Measurements from ENCODE around the gene KCNA1.

The KCNA1 gene

GRCh38 chr12:4910502-4911315, 1.0 kb downstream of the KCNA1 start:
- in situ Hi-C loops (cut with MboI; ENCODE audit: low sequenced_read_pairs): no loop called here

- in situ Hi-C loops (cut with MboI; ENCODE audit: low sequenced_read_pairs): no loop called here
Observed at GRCh38 chr12:4911316-4911994, 1.8 kb downstream of the KCNA1 start.

- in situ Hi-C loops (cut with MboI; ENCODE audit: low sequenced_read_pairs): no loop called here
Observed at GRCh38 chr12:4914720-4915119, 5.0 kb downstream of the KCNA1 start.

- in situ Hi-C loops (cut with MboI; ENCODE audit: low sequenced_read_pairs): no loop called here
Observed at GRCh38 chr12:4915752-4916151, 6.0 kb downstream of the KCNA1 start.

GRCh38 chr12:4918950-4919660, 9.4 kb downstream of the KCNA1 start:
- in situ Hi-C loops (cut with MboI; ENCODE audit: low sequenced_read_pairs): no loop called here

GRCh38 chr12:4932576-4932975, 22.9 kb downstream of the KCNA1 start:
- in situ Hi-C loops (cut with MboI; ENCODE audit: low sequenced_read_pairs): no loop called here

GRCh38 chr12:4933411-4933810, 23.7 kb downstream of the KCNA1 start:
- in situ Hi-C loops (cut with MboI; ENCODE audit: low sequenced_read_pairs): no loop called here

GRCh38 chr12:4934407-4935035, 24.8 kb downstream of the KCNA1 start:
- in situ Hi-C loops (cut with MboI; ENCODE audit: low sequenced_read_pairs): no loop called here

- in situ Hi-C loops (cut with MboI; ENCODE audit: low sequenced_read_pairs): no loop called here
Observed at GRCh38 chr12:4938900-4939299, 29.2 kb downstream of the KCNA1 start.

GRCh38 chr12:4939418-4940023, 29.8 kb downstream of the KCNA1 start:
- in situ Hi-C loops (cut with MboI; ENCODE audit: low sequenced_read_pairs): no loop called here

- in situ Hi-C loops (cut with MboI; ENCODE audit: low sequenced_read_pairs): no loop called here
Observed at GRCh38 chr12:4943067-4943937, 33.6 kb downstream of the KCNA1 start.

GRCh38 chr12:4943938-4944284, 34.2 kb downstream of the KCNA1 start:
- in situ Hi-C loops (cut with MboI; ENCODE audit: low sequenced_read_pairs): no loop called here

GRCh38 chr12:4947253-4947652, 37.5 kb downstream of the KCNA1 start:
- in situ Hi-C loops (cut with MboI; ENCODE audit: low sequenced_read_pairs): no loop called here

GRCh38 chr12:4951083-4951482, 41.4 kb downstream of the KCNA1 start:
- in situ Hi-C loops (cut with MboI; ENCODE audit: low sequenced_read_pairs): no loop called here

- in situ Hi-C loops (cut with MboI; ENCODE audit: low sequenced_read_pairs): no loop called here
Observed at GRCh38 chr12:4951601-4952000, 41.9 kb downstream of the KCNA1 start.

GRCh38 chr12:4954621-4955354, 45.1 kb downstream of the KCNA1 start:
- in situ Hi-C loops (cut with MboI; ENCODE audit: low sequenced_read_pairs): no loop called here

GRCh38 chr12:4956054-4956453, 46.3 kb downstream of the KCNA1 start:
- in situ Hi-C loops (cut with MboI; ENCODE audit: low sequenced_read_pairs): no loop called here

GRCh38 chr12:4956968-4957367, 47.3 kb downstream of the KCNA1 start:
- in situ Hi-C loops (cut with MboI; ENCODE audit: low sequenced_read_pairs): no loop called here

- in situ Hi-C loops (cut with MboI; ENCODE audit: low sequenced_read_pairs): no loop called here
Observed at GRCh38 chr12:4957761-4958160, 48.1 kb downstream of the KCNA1 start.

Measured in HL-60/S4 treated with phorbol 12-myristate 13-acetate at 8.2 ng/mL for 4 days and 3 days (cell line).